GM12801 (cell line): ENCODE data around the gene CDC42EP3.

Source experiments
- CTCF ChIP-seq: IDR thresholded peaks from one replicate; pipeline ENCODE4 v1.5.1; 2011; ENCODE audit warnings: control low read depth; ENCODE audit not compliant: insufficient read length; ENCODE audit errors: extremely low read depth

The CDC42EP3 gene

GRCh38 chr2:37627710-37628109 is 43.7 kb downstream of the CDC42EP3 start:
- no peak for TF ChIP-seq CTCF

GRCh38 chr2:37625796-37626571 is 45.5 kb downstream of the CDC42EP3 start:
- no peak for TF ChIP-seq CTCF

- TF ChIP-seq CTCF = no peak
Measured at GRCh38 chr2:37625156-37625555, 46.3 kb downstream of the CDC42EP3 start.

GRCh38 chr2:37623971-37624900 is 47.2 kb downstream of the CDC42EP3 start:
- TF ChIP-seq CTCF = no peak

- no peak for TF ChIP-seq CTCF
Measured at GRCh38 chr2:37623406-37623805, 48.0 kb downstream of the CDC42EP3 start.

- TF ChIP-seq CTCF = no peak
Measured at GRCh38 chr2:37622450-37623100, 48.9 kb downstream of the CDC42EP3 start.

- no peak for TF ChIP-seq CTCF
Measured at GRCh38 chr2:37621199-37621598, 50.2 kb downstream of the CDC42EP3 start.
